ENCODE results near the gene DSG2.
"Not testable (repeated sequence)": the region's sequence is repeated elsewhere in the genome, so short reads cannot be mapped to it uniquely, and the experiment has no call there.

Gene DSG2

GRCh38 chr18:31497836-31498573 lies at the start of gene DSG2:
Gene DSG2 (plus strand): TSS chr18:31498177. CDS start chr18:31498252, 75 bp downstream.
- DNase-seq: no peak

DNA sequence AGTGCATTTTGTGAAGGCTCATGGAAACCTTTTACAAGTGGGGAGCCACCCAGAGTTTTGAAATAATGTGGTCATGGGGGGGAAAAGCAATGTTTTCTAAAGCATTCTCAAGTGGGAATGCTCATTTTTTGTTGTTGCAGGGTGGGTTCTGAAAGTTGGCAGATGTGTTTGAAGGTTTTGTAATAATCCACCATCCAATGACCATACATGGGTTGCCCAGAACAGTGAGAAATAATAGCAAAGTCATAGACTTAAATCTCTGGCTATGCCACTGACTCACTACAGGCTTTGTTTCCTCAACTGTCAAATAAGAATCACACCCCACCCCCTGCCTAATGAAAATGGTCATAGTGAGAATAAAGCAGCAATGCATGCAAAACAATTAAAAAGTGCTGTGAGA lies 47.6 kb upstream of the DSG2 start:
- DNase-seq: no peak

DNA sequence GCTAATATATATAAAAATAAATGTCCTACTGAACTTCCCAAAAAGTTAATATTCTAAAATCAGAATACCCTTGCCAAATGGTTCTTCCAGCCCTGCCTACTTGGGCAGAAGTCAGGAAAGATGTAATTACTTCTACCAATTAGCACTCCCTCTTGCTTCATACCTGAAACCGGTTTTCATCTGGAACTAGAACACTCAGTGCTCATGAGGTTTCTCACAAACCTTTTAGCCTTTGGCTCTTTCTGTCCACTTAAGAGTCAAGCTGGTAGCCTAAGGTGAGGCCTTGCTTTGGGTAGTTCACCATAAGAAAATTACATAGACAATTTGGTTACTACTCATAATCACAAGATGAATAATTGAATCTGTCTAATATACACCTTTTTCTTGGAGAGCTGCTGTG lies 46.4 kb upstream of the DSG2 start:
- DNase-seq: no peak

GRCh38 chr18:31454066-31454708 lies 43.8 kb upstream of the DSG2 start:
- DNase-seq: no peak

DNA sequence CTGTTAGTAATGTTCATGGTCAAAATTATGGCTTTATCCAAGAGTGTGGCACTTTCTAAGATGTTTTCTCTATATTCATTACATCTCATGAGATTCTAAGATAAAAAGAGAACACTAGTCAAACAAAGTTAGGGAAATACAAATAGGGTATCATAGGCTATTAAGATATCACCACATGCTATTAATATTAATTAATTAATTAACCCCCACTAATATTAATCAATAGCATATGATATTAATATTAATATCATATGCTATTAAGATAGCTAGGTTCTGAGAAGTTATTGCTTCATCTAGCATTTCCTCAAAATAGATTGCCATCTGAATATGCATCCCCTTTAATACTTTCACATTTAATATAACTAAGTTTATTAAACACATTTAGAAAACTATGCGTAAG lies 28.3 kb upstream of the DSG2 start:
- no peak for DNase-seq

- DNase-seq: no peak
Measured at GRCh38 chr18:31478688-31479087, 19.3 kb upstream of the DSG2 start.

- no peak for DNase-seq
Measured at GRCh38 chr18:31482051-31482450, 15.9 kb upstream of the DSG2 start.

- no peak for DNase-seq
Measured at GRCh38 chr18:31483396-31483795, 14.6 kb upstream of the DSG2 start.

- DNase-seq: no peak
Measured at GRCh38 chr18:31484461-31484860, 13.5 kb upstream of the DSG2 start.

- DNase-seq: no peak
Measured at GRCh38 chr18:31486165-31486564, 11.8 kb upstream of the DSG2 start.

DNA sequence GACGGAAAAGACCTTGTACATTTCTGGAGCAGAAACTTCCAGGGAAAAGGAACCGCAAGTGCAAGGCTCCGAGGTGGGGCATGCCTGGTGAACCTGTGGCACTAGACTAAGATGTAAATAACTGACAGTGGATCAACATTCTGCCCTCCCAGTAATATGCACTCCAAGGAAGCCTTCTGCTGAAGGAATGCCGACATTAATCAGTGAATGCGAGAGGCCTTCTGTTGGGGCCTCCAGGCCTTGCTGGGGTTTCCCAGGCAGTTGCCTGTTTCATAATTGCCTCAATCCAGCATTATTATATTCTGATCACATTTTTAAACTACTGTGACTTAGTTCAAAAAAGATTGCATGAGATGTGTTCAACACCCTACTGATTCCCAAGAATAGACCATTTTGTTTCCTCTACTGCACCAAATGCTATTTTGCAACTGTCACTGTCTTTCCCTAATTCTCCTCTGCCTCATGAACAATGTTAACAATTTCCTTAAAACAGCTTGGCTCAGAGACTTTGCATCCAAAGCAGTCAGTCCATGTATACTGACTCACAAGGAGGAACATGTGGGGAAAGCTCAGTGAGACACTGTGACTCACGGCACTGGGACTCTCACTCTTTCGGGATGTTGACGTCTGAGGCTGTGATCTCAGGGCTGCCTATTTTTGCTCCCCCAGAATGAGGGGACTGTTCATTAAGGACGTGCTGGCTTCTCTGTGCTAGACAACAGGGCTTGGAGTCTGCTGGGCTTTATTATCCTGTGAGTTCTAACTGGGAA lies 10.5 kb upstream of the DSG2 start:
- no peak for DNase-seq

DNA sequence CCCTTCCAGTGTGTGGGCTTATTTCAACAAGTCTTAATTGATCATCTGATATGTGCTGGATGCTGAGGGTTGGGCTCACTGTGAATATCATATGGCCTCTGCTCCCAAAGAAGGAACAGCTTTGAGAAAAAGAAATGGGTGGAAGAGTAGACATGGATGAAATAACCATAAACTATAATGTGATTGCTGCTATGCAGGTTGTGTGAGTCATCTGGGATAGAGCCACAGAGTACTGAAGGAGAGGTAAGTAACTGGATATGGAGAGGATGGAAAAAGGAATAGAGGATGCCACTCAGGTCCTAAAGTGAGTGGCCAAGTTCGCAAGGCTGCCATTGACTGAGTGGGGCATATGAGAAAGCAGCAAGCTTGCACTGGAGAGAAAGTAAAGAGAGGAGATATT lies 8.7 kb upstream of the DSG2 start:
- DNase-seq: no peak

- DNase-seq: no peak
Measured at GRCh38 chr18:31490387-31490786, 7.6 kb upstream of the DSG2 start.

GRCh38 chr18:31490833-31491232 lies 7.1 kb upstream of the DSG2 start:
- DNase-seq: no peak

- no peak for DNase-seq
Measured at GRCh38 chr18:31491586-31491985, 6.4 kb upstream of the DSG2 start.

GRCh38 chr18:31492671-31493070 lies 5.3 kb upstream of the DSG2 start:
- no peak for DNase-seq

DNA sequence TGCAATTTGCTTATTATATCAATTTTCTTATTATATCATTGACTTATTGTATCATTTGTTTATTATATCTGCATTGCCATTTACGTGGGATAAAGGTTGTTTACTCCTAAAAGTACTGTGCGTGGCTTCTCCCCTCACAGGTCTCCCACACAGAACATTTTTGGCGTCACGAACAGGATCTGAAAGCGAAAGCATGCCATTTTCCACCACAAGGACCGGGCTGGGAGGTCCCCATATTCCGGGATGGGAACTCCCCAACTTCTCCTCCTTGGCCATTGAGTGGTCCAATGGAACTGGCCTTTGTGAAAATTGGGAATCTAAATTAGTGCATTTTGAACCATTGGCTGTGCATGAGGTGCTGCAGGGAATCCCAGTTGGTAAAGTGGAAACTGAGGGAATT lies 4.8 kb upstream of the DSG2 start:
- no peak for DNase-seq

GRCh38 chr18:31493941-31494340 lies 4.0 kb upstream of the DSG2 start:
- no peak for DNase-seq

DNA sequence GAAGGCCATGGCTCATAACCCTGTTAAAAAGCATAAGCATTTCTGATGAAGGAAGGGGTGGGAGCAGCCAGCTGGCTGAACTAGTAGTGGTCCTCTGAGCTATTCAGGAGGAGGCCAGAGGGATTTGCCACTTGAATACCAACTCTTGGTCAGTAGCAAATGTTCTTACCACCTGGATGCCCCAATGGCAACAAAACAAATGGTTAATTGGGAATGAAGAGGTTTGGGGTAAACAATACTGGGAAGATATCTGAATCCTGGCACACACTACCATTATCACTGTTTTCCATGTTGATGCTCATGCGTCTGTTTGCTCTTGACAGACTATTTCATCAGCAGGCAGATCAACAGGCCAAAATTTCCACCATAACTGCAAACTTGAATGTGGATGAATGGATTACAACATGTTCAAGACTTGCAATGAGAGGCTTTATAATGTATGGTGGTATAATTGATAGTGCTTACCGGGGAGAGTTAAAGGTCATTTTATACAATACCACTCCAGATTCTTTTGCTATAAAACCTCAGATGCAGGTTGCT lies 3.2 kb upstream of the DSG2 start:
- DNase-seq: not testable (repeated sequence)

DNA sequence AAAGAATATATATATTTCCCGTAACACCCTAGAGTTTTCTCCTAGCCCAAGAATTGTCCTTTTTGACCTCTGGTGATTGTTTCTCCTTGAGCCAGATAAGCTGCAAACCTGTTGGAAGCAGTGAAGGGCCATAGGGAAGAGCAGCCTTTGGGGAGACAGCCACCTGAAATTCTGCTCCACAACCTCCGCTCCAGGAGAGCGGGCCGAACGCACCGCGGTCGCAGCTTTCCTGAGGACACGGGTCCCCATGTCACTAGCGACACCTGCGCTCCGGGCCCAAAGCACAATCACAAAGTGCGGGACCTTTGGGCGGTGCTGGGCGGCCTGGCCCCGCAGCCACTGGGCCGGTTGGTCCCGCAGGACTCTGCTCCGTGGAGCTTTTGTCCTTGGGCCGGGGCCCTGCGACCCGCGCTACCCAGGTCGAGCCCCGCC lies 557 bp upstream of the DSG2 start:
- DNase-seq: no peak

- no peak for DNase-seq
Measured at GRCh38 chr18:31498574-31499524, 872 bp downstream of the DSG2 start.

GRCh38 chr18:31500051-31500688 lies 2.2 kb downstream of the DSG2 start:
- DNase-seq: no peak

Data from CD4-positive, alpha-beta T cell treated with Interleukin-10 for 1 hour (primary cell).